Progenitor cell of endocrine pancreas (in vitro differentiated cells): ENCODE measurements around the gene TEC. TPM values are rescaled to one million over a fixed set of nuclear protein-coding genes. Genes with fewer than 3 reads are reported as not detected.

Source experiments
- DNase-seq: peaks from one replicate; pipeline ENCODE4 v3.0.0; 2021; ENCODE audit warnings: low spot score; ENCODE audit not compliant: unreplicated experiment
- H3K27ac Mint-ChIP-seq: 2 replicates; pipeline ENCODE4 v1.8.0; 2021; ENCODE audit warnings: mild to moderate bottlenecking, moderate library complexity, mixed read lengths
- H3K27me3 Mint-ChIP-seq: 2 replicates; pipeline ENCODE4 v1.8.0; 2021; ENCODE audit warnings: mixed read lengths
- H3K36me3 Mint-ChIP-seq: 2 replicates; pipeline ENCODE4 v1.8.0; 2022; ENCODE audit warnings: mixed read lengths; ENCODE audit not compliant: insufficient read depth
- H3K4me1 Mint-ChIP-seq: 2 replicates; pipeline ENCODE4 v1.8.0; 2021; ENCODE audit warnings: low read depth, mixed read lengths
- H3K4me3 Mint-ChIP-seq: 2 replicates; pipeline ENCODE4 v1.8.0; 2021; ENCODE audit warnings: low read depth, mild to moderate bottlenecking, moderate library complexity, mixed read lengths
- H3K9me3 Mint-ChIP-seq: 2 replicates; pipeline ENCODE4 v1.8.0; 2021; ENCODE audit warnings: low read depth, mixed read lengths
- total RNA-seq: library from RNA; stranded (reverse); gene quantifications from 2 replicates; pipeline ENCODE4 v1.2.1, GENCODE V29; 2021
- TF ChIP-seq, protein P1 (sequence below): fragments of 200-600 bp; sonication (generic); IDR thresholded peaks from one replicate; pipeline ENCODE4 v1.5.0; 2021; ENCODE audit warnings: antibody characterized with exemption, mild to moderate bottlenecking; ENCODE audit not compliant: unreplicated experiment

The TEC gene
- total RNA-seq, 1 donor from 2014 or later, result 3.4 TPM

- TF ChIP-seq, protein P1, sequence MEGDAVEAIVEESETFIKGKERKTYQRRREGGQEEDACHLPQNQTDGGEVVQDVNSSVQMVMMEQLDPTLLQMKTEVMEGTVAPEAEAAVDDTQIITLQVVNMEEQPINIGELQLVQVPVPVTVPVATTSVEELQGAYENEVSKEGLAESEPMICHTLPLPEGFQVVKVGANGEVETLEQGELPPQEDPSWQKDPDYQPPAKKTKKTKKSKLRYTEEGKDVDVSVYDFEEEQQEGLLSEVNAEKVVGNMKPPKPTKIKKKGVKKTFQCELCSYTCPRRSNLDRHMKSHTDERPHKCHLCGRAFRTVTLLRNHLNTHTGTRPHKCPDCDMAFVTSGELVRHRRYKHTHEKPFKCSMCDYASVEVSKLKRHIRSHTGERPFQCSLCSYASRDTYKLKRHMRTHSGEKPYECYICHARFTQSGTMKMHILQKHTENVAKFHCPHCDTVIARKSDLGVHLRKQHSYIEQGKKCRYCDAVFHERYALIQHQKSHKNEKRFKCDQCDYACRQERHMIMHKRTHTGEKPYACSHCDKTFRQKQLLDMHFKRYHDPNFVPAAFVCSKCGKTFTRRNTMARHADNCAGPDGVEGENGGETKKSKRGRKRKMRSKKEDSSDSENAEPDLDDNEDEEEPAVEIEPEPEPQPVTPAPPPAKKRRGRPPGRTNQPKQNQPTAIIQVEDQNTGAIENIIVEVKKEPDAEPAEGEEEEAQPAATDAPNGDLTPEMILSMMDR, result no peak
- no peak overlapping the region for H3K27ac Mint-ChIP-seq
- H3K4me3 Mint-ChIP-seq, result no peak overlapping the region
- H3K9me3 Mint-ChIP-seq, result peaks cover 1% of the 10 kb centered on the region
- no peaks in the 10 kb centered on the region for H3K4me1 Mint-ChIP-seq
- H3K27me3 Mint-ChIP-seq, result no peaks in the 10 kb centered on the region
- no peak for DNase-seq
- H3K36me3 Mint-ChIP-seq, result no peaks in the 10 kb centered on the region
These were observed 58.7 kb downstream of the TEC start for GRCh38 chr4:48210966-48211328.

DNA sequence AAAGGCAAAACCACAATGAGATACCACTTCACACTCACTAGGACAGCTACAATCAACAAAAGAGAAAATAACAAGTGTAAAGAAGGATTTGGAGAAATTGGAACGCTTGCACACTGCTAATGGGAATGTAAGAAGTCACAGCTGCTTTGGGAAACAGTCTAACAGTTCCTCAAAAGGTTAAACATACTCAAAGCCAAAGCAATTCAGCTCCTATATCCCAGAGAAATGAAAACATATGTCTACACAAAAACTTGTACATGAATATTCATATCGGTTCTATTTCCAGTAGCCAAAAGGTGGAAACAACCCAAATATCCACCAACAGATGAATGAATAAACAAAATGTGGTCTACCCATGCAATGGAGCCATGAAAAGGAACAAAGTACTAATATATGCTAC lies 64.0 kb downstream of the TEC start:
- Mint-ChIP-seq H3K27me3 (peaks cover 7% of the 10 kb centered on the region), H3K4me3 (no peak overlapping the region), H3K4me1 (no peaks in the 10 kb centered on the region), H3K27ac (no peak overlapping the region), H3K9me3 (peaks cover 6% of the 10 kb centered on the region), H3K36me3 (no peaks in the 10 kb centered on the region)
- DNase-seq, result no peak
- TF ChIP-seq, protein P1, result no peak

GRCh38 chr4:48205107-48205506 lies 64.5 kb downstream of the TEC start:
- Mint-ChIP-seq H3K36me3 (no peaks in the 10 kb centered on the region), H3K4me1 (no peaks in the 10 kb centered on the region), H3K9me3 (peaks cover 6% of the 10 kb centered on the region), H3K27ac (no peak overlapping the region), H3K4me3 (no peak overlapping the region), H3K27me3 (peaks cover 7% of the 10 kb centered on the region)
- DNase-seq, result no peak
- TF ChIP-seq, protein P1, result no peak

DNA sequence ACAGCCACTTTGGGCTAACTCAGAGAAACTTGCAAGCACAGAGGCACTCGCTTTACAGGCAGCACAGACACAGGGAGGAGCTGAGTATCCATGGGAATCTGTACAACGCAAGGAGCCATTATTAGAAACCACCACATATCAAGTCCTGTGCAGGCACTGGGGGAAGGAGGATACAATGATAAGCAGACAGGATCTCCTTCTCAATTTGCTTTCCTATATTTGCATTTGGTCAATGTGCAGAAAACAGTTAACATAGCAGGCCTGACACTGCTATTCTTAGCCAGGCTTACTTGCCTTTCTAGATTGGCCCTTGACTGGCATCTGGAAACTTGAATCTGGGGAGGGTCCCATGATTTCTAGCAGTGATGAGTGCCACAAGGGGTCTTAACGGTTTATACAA lies 65.8 kb downstream of the TEC start:
- H3K27me3 Mint-ChIP-seq, result peaks cover 7% of the 10 kb centered on the region
- H3K4me1 Mint-ChIP-seq, result peaks cover 2% of the 10 kb centered on the region

DNA sequence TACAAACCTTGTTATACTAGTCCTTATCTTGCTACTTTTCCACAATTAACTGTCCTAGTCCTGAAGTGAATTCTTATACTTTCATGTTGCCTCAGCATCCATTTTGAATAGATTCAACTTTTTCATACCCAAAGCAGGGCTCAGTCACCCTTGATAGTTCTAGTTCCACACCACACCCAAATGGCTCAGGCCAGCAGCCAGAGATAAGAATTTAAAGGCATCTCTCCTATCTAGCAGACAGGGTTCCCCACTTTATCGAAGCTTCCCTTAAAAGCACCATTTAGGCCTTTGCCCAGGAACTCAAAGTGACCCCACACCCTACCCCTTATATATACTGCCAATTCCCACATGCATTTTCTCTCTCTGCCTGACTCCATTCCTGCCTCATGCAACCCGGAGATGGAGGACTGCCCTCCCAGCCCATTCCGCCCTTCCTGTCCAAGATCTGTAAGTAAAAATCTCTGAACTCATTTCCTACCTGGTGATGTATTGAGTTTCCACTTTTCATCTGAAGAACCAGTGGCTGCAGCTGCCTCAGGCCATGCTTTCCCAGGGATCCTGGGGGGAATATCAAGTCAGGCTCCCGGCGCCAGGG lies 71.9 kb downstream of the TEC start:
- Mint-ChIP-seq H3K9me3 (peaks cover 6% of the 10 kb centered on the region), H3K4me1 (peaks cover 20% of the 10 kb centered on the region), H3K36me3 (no peaks in the 10 kb centered on the region), H3K27ac (no peak overlapping the region), H3K4me3 (no peak overlapping the region), H3K27me3 (peaks cover 7% of the 10 kb centered on the region)
- TF ChIP-seq, protein P1, result no peak
- DNase-seq, result no peak

More for the DNA sequence above, 65.8 kb downstream of the TEC start:
- Mint-ChIP-seq H3K4me3 (no peak overlapping the region), H3K9me3 (peaks cover 6% of the 10 kb centered on the region), H3K36me3 (no peaks in the 10 kb centered on the region), H3K27ac (no peak overlapping the region)
- no peak for DNase-seq
- TF ChIP-seq, protein P1, result no peak
